ENCODE results near the gene MAST4. TPM values are rescaled to one million over a fixed set of nuclear protein-coding genes. Genes with fewer than 3 reads are reported as not detected.

The MAST4 gene
- total RNA-seq, 1 donor from 2014 or later: 22.3 TPM

GRCh38 chr5:66969963-66970362 is 373.8 kb downstream of the MAST4 start:
- no peaks in the 10 kb centered on the region for H3K27me3 ChIP-seq (ENCODE audit: insufficient read depth, low read length)
- no peak overlapping the region for H3K4me2 ChIP-seq (ENCODE audit: low read length)
- peaks cover 17% of the 10 kb centered on the region for H3K4me1 Mint-ChIP-seq (ENCODE audit: low read depth, unreplicated experiment)
- H3K79me2 ChIP-seq (ENCODE audit: insufficient read depth, low read length): no peaks in the 10 kb centered on the region
- H3K27me3 Mint-ChIP-seq (ENCODE audit: low read depth, unreplicated experiment): no peaks in the 10 kb centered on the region
- H3K27ac Mint-ChIP-seq (ENCODE audit: unreplicated experiment): no peak overlapping the region
- H3K4me3 ChIP-seq (ENCODE audit: insufficient read depth, low read depth, low read length): no peak overlapping the region
- TF ChIP-seq CTCF (IDR thresholded peaks at IDR 0.05; ENCODE audit: insufficient read depth, low read depth, low read length) (no peak), EZH2 (IDR thresholded peaks at IDR 0.05; ENCODE audit: insufficient read depth, low read length) (no peak)
- H3K9me3 Mint-ChIP-seq (ENCODE audit: unreplicated experiment): no peaks in the 10 kb centered on the region
- FAIRE-seq (no peak), DNase-seq (ENCODE audit: low read depth) (no peak)
- H4K20me1 ChIP-seq (ENCODE audit: insufficient read depth, low read length): no peaks in the 10 kb centered on the region
- H3K27ac ChIP-seq (ENCODE audit: low read depth, low read length): no peak overlapping the region
- no peaks in the 10 kb centered on the region for H3K36me3 ChIP-seq (ENCODE audit: insufficient read depth, low read length)
- H3K9ac ChIP-seq (ENCODE audit: low read length): no peak overlapping the region
- H3K4me3 Mint-ChIP-seq (ENCODE audit: unreplicated experiment): no peak overlapping the region
- no peaks in the 10 kb centered on the region for H3K36me3 Mint-ChIP-seq (ENCODE audit: low read depth, unreplicated experiment)
- H2AFZ ChIP-seq (ENCODE audit: low read depth, low read length): no peak overlapping the region
- H3K9me3 ChIP-seq (ENCODE audit: insufficient read depth, low read depth, low read length): no peaks in the 10 kb centered on the region
- H3K4me1 ChIP-seq (ENCODE audit: insufficient read depth, low read length): peaks cover 13% of the 10 kb centered on the region

- Histone ChIP-seq H3K9me3 (ENCODE audit: insufficient read depth, low read depth, low read length) (no peaks in the 10 kb centered on the region), H3K4me1 (ENCODE audit: insufficient read depth, low read length) (peaks cover 9% of the 10 kb centered on the region), H3K27ac (ENCODE audit: low read depth, low read length) (no peak overlapping the region), H3K4me3 (ENCODE audit: insufficient read depth, low read depth, low read length) (no peak overlapping the region), H2AFZ (ENCODE audit: low read depth, low read length) (no peak overlapping the region), H3K36me3 (ENCODE audit: insufficient read depth, low read length) (no peaks in the 10 kb centered on the region), H3K4me2 (ENCODE audit: low read length) (no peak overlapping the region), H3K9ac (ENCODE audit: low read length) (no peak overlapping the region), H3K79me2 (ENCODE audit: insufficient read depth, low read length) (no peaks in the 10 kb centered on the region), H3K27me3 (ENCODE audit: insufficient read depth, low read length) (no peaks in the 10 kb centered on the region), H4K20me1 (ENCODE audit: insufficient read depth, low read length) (no peaks in the 10 kb centered on the region)
- FAIRE-seq (no peak), DNase-seq (ENCODE audit: low read depth) (no peak)
- H3K27me3 Mint-ChIP-seq (ENCODE audit: low read depth, unreplicated experiment): no peaks in the 10 kb centered on the region
- no peaks in the 10 kb centered on the region for H3K36me3 Mint-ChIP-seq (ENCODE audit: low read depth, unreplicated experiment)
- H3K4me1 Mint-ChIP-seq (ENCODE audit: low read depth, unreplicated experiment): peaks cover 15% of the 10 kb centered on the region
- TF ChIP-seq EZH2 (IDR thresholded peaks at IDR 0.05; ENCODE audit: insufficient read depth, low read length) (no peak), CTCF (IDR thresholded peaks at IDR 0.05; ENCODE audit: insufficient read depth, low read depth, low read length) (no peak)
- no peak overlapping the region for H3K4me3 Mint-ChIP-seq (ENCODE audit: unreplicated experiment)
- no peak overlapping the region for H3K27ac Mint-ChIP-seq (ENCODE audit: unreplicated experiment)
- no peaks in the 10 kb centered on the region for H3K9me3 Mint-ChIP-seq (ENCODE audit: unreplicated experiment)
Observed at GRCh38 chr5:66972004-66972403, 375.8 kb downstream of the MAST4 start.

GRCh38 chr5:66974256-66974655 is 378.1 kb downstream of the MAST4 start:
- Histone ChIP-seq H4K20me1 (ENCODE audit: insufficient read depth, low read length) (no peaks in the 10 kb centered on the region), H3K9me3 (ENCODE audit: insufficient read depth, low read depth, low read length) (no peaks in the 10 kb centered on the region), H3K4me1 (ENCODE audit: insufficient read depth, low read length) (no peaks in the 10 kb centered on the region), H3K36me3 (ENCODE audit: insufficient read depth, low read length) (no peaks in the 10 kb centered on the region), H3K27me3 (ENCODE audit: insufficient read depth, low read length) (no peaks in the 10 kb centered on the region), H3K4me2 (ENCODE audit: low read length) (no peak overlapping the region), H2AFZ (ENCODE audit: low read depth, low read length) (no peak overlapping the region), H3K4me3 (ENCODE audit: insufficient read depth, low read depth, low read length) (no peak overlapping the region), H3K79me2 (ENCODE audit: insufficient read depth, low read length) (no peaks in the 10 kb centered on the region), H3K27ac (ENCODE audit: low read depth, low read length) (no peak overlapping the region), H3K9ac (ENCODE audit: low read length) (no peak overlapping the region)
- no peaks in the 10 kb centered on the region for H3K36me3 Mint-ChIP-seq (ENCODE audit: low read depth, unreplicated experiment)
- no peaks in the 10 kb centered on the region for H3K9me3 Mint-ChIP-seq (ENCODE audit: unreplicated experiment)
- peaks cover 8% of the 10 kb centered on the region for H3K4me1 Mint-ChIP-seq (ENCODE audit: low read depth, unreplicated experiment)
- FAIRE-seq: no peak
- no peak for TF ChIP-seq CTCF (IDR thresholded peaks at IDR 0.05; ENCODE audit: insufficient read depth, low read depth, low read length)
- no peak for TF ChIP-seq EZH2 (IDR thresholded peaks at IDR 0.05; ENCODE audit: insufficient read depth, low read length)
- no peak overlapping the region for H3K27ac Mint-ChIP-seq (ENCODE audit: unreplicated experiment)
- no peaks in the 10 kb centered on the region for H3K27me3 Mint-ChIP-seq (ENCODE audit: low read depth, unreplicated experiment)
- H3K4me3 Mint-ChIP-seq (ENCODE audit: unreplicated experiment): no peak overlapping the region
- no peak for DNase-seq (ENCODE audit: low read depth)
